ENCODE data around the gene HOPX. TPM values are rescaled to one million over a fixed set of nuclear protein-coding genes. Genes with fewer than 3 reads are reported as not detected.

The HOPX gene
- total RNA-seq, 1 experiment from 2014 or later: not detected

- H3K18ac ChIP-seq (ENCODE audit: insufficient read length, low read depth, low read length): no peak overlapping the region
- no peaks in the 10 kb centered on the region for H3K23me2 ChIP-seq (ENCODE audit: insufficient read length, low read depth, low read length, poor library complexity, severe bottlenecking)
- H4K5ac ChIP-seq (ENCODE audit: insufficient read length, low read depth, low read length): no peak overlapping the region
- no peak overlapping the region for H2BK120ac ChIP-seq (ENCODE audit: low read depth, low read length, poor library complexity, severe bottlenecking)
- H2BK5ac ChIP-seq (ENCODE audit: insufficient read length, low read length): no peak overlapping the region
- Mint-ChIP-seq H3K4me3 (no peak overlapping the region), H3K27me3 (ENCODE audit: low read depth) (peaks cover 4% of the 10 kb centered on the region), H3K27ac (no peak overlapping the region), H3K36me3 (ENCODE audit: insufficient read depth in 1 of 3, low read depth in 3 of 3) (no peaks in the 10 kb centered on the region), H3K4me1 (peaks cover 2 to 6% of the 10 kb centered on the region in 2 experiments), H3K9me3 (no peaks in the 10 kb centered on the region)
- H2BK15ac ChIP-seq (ENCODE audit: low read depth, low read length): no peak overlapping the region
- no peak overlapping the region for H2BK12ac ChIP-seq (ENCODE audit: insufficient read length, low read depth, low read length)
- H3K9me3 ChIP-seq (ENCODE audit: control insufficient read depth, low read depth, low read length): no peaks in the 10 kb centered on the region
- no peak overlapping the region for H3K27ac ChIP-seq (ENCODE audit: insufficient read length, low read depth, low read length)
- H3K4ac ChIP-seq (ENCODE audit: low read depth, low read length): no peak overlapping the region
- H2BK20ac ChIP-seq (ENCODE audit: low read depth, low read length, poor library complexity, severe bottlenecking): no peak overlapping the region
- no peaks in the 10 kb centered on the region for H3K79me1 ChIP-seq (ENCODE audit: insufficient read depth, low read depth, low read length, poor library complexity, severe bottlenecking)
- no peaks in the 10 kb centered on the region for H3K27me3 ChIP-seq (ENCODE audit: insufficient read depth, low read length)
- no peak overlapping the region for H2AFZ ChIP-seq (ENCODE audit: low read length)
- H4K91ac ChIP-seq (ENCODE audit: insufficient read length, low read depth, low read length): no peak overlapping the region
- no peaks in the 10 kb centered on the region for H4K20me1 ChIP-seq (ENCODE audit: control insufficient read depth, insufficient read depth, insufficient read length)
- no CpG with 5 or more reads among the region's 6 CpGs for WGBS (ENCODE audit: extremely low coverage, insufficient read length, low lambda C conversion rate)
- H3K79me2 ChIP-seq (ENCODE audit: insufficient read depth, low read length): no peaks in the 10 kb centered on the region
- H2AK5ac ChIP-seq (ENCODE audit: insufficient read length, low read length): no peak overlapping the region
- no peak overlapping the region for H3K23ac ChIP-seq (ENCODE audit: insufficient read length, low read depth, low read length)
- no peak for TF ChIP-seq CTCF (conservative IDR thresholded peaks at IDR 0.05)
- no peaks in the 10 kb centered on the region for H3K4me1 ChIP-seq (ENCODE audit: insufficient read depth, low read length)
- no peak overlapping the region for H3K9ac ChIP-seq (ENCODE audit: extremely low read depth, insufficient read length, low read length)
- no peak overlapping the region for H3K14ac ChIP-seq (ENCODE audit: insufficient read depth, low read length)
- H4K8ac ChIP-seq (replicated peaks; ENCODE audit: insufficient read length, low read depth, low read length): no peak overlapping the region
- DNase-seq: no peak
- no peak overlapping the region for H3K4me2 ChIP-seq (ENCODE audit: insufficient read depth, insufficient read length, low read length)
- H3K56ac ChIP-seq (ENCODE audit: insufficient read length, low read depth, low read length): no peak overlapping the region
- H3T11ph ChIP-seq (ENCODE audit: low read length): no peak overlapping the region
These were observed 24.2 kb upstream of the HOPX start for GRCh38 chr4:56705334-56705733.
